Astrocyte of the cerebellum (primary cell): ENCODE data around the gene ARSB.

Experiments
- DNase-seq: peaks from one replicate; pipeline ENCODE4 v3.0.0-alpha.2; 2011; ENCODE audit warnings: low read depth
- H3K4me3 ChIP-seq: 2 replicates; pipeline ENCODE4 v1.5.1; 2011; ENCODE audit warnings: mild to moderate bottlenecking, low read depth, low read length, moderate library complexity
- CTCF ChIP-seq: IDR thresholded peaks from 2 replicates; pipeline ENCODE4 v1.5.1; 2012; ENCODE audit warnings: low read length, low read depth, moderate library complexity, mild to moderate bottlenecking; ENCODE audit errors: missing control alignments
- in situ Hi-C: cut with HindIII; loops from 2 replicates; pipeline ENCODE4 v1.10.0; 2017; ENCODE audit warnings: low sequenced_read_pairs

The ARSB gene

GRCh38 chr5:78830528-78831046, 154.5 kb downstream of the ARSB start:
- in situ Hi-C loops: no loop called here
- no peak for DNase-seq
- no peak overlapping the region for H3K4me3 ChIP-seq
- TF ChIP-seq CTCF: no peak

- in situ Hi-C loops: no loop called here
Measured at GRCh38 chr5:78829811-78830527, 155.1 kb downstream of the ARSB start.

GRCh38 chr5:78827725-78828124, 157.4 kb downstream of the ARSB start:
- no peak for TF ChIP-seq CTCF
- H3K4me3 ChIP-seq: no peak overlapping the region
- no peak for DNase-seq
- in situ Hi-C loops: no loop called here

More at GRCh38 chr5:78829811-78830527, 155.1 kb downstream of the ARSB start:
- no peak for TF ChIP-seq CTCF
- DNase-seq: no peak
- no peak overlapping the region for H3K4me3 ChIP-seq

- no peak overlapping the region for H3K4me3 ChIP-seq
- DNase-seq: peak; percentile 31
- in situ Hi-C loops: no loop called here
- TF ChIP-seq CTCF: no peak
Measured at GRCh38 chr5:78824831-78825281, 160.3 kb downstream of the ARSB start.

GRCh38 chr5:78823196-78823595, 161.9 kb downstream of the ARSB start:
- DNase-seq: no peak
- in situ Hi-C loops: no loop called here
- no peak for TF ChIP-seq CTCF
- no peak overlapping the region for H3K4me3 ChIP-seq

- in situ Hi-C loops: no loop called here
- H3K4me3 ChIP-seq: no peak overlapping the region
- DNase-seq: no peak
- TF ChIP-seq CTCF: no peak
Measured at GRCh38 chr5:78821536-78822021, 163.5 kb downstream of the ARSB start.
